SJSA1 (cell line): ENCODE data around the gene KRTAP10-8. TPM values are rescaled to one million over a fixed set of nuclear protein-coding genes. Genes with fewer than 3 reads are reported as not detected.
"Not testable (repeated sequence)": the region's sequence is repeated elsewhere in the genome, so short reads cannot be mapped to it uniquely, and the experiment has no call there.

ENCODE experiments used
- DNase-seq, 2 experiments: peaks; one replicate each; pipeline ENCODE4 v3.0.0-alpha.2; 2015 to 2020; ENCODE audit warnings: low spot score in 2 of 2, low read depth in 1 of 2
- H3K27ac ChIP-seq: fragments of 250-450 bp; sonication (Bioruptor Pico); 2 replicates; pipeline ENCODE4 v1.5.1; 2020; ENCODE audit warnings: mild to moderate bottlenecking, moderate library complexity
- H3K27me3 ChIP-seq: fragments of 250-450 bp; sonication (Bioruptor Pico); replicated peaks from 2 replicates; pipeline ENCODE4 v1.5.1; 2020; ENCODE audit warnings: mild to moderate bottlenecking, moderate library complexity
- H3K36me3 ChIP-seq: fragments of 250-450 bp; sonication (Bioruptor Pico); 2 replicates; pipeline ENCODE4 v1.5.1; 2020; ENCODE audit warnings: mild to moderate bottlenecking
- H3K4me1 ChIP-seq: fragments of 250-450 bp; sonication (Bioruptor Pico); replicated peaks from 2 replicates; pipeline ENCODE4 v1.6.1; 2021; ENCODE audit warnings: mild to moderate bottlenecking
- H3K4me3 ChIP-seq: fragments of 250-450 bp; sonication (Bioruptor Pico); 2 replicates; pipeline ENCODE4 v1.5.1; 2020; ENCODE audit warnings: mild to moderate bottlenecking
- H3K9me3 ChIP-seq: fragments of 250-450 bp; sonication (Bioruptor Pico); replicated peaks from 2 replicates; pipeline ENCODE4 v1.5.1; 2020; ENCODE audit warnings: mild to moderate bottlenecking
- total RNA-seq: library from RNA; depleted of rRNA; stranded (reverse); fragments of >200 nt; shearing (Covaris generic); gene quantifications from 2 replicates; pipeline ENCODE4 v1.2.3, GENCODE V29; 2014

KRTAP10-8 gene
- total RNA-seq, 1 experiment from 2014 or later: not detected

DNA sequence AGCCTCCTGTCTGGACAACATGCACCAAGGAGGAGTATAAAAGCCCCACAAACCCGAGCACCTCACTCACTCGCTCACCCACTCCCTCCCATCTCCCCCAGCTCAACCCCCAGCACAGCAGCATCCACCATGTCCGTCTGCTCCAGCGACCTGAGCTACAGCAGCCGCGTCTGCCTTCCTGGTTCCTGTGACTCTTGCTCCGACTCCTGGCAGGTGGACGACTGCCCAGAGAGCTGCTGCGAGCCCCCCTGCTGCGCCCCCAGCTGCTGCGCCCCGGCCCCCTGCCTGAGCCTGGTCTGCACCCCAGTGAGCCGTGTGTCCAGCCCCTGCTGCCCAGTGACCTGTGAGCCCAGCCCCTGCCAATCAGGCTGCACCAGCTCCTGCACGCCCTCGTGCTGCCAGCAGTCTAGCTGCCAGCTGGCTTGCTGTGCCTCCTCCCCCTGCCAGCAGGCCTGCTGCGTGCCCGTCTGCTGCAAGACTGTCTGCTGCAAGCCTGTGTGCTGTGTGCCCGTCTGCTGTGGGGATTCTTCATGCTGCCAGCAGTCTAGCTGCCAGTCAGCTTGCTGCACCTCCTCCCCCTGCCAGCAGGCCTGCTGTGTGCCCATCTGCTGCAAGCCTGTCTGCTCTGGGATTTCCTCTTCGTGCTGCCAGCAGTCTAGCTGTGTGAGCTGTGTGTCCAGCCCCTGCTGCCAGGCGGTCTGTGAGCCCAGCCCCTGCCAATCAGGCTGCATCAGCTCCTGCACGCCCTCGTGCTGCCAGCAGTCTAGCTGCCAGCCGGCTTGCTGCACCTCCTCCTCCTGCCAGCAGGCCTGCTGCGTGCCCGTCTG lies 38.0 kb upstream of the KRTAP10-8 start, which contains the start of gene KRTAP10-4:
Gene KRTAP10-4 (plus strand): TSS at position 100 of the 827 bp plus-strand sequence. CDS start 30 bp downstream, at position 130.
- not testable (repeated sequence) for H3K4me1 ChIP-seq, H3K27me3 ChIP-seq, DNase-seq, H3K36me3 ChIP-seq, H3K27ac ChIP-seq, H3K4me3 ChIP-seq, H3K9me3 ChIP-seq

DNA sequence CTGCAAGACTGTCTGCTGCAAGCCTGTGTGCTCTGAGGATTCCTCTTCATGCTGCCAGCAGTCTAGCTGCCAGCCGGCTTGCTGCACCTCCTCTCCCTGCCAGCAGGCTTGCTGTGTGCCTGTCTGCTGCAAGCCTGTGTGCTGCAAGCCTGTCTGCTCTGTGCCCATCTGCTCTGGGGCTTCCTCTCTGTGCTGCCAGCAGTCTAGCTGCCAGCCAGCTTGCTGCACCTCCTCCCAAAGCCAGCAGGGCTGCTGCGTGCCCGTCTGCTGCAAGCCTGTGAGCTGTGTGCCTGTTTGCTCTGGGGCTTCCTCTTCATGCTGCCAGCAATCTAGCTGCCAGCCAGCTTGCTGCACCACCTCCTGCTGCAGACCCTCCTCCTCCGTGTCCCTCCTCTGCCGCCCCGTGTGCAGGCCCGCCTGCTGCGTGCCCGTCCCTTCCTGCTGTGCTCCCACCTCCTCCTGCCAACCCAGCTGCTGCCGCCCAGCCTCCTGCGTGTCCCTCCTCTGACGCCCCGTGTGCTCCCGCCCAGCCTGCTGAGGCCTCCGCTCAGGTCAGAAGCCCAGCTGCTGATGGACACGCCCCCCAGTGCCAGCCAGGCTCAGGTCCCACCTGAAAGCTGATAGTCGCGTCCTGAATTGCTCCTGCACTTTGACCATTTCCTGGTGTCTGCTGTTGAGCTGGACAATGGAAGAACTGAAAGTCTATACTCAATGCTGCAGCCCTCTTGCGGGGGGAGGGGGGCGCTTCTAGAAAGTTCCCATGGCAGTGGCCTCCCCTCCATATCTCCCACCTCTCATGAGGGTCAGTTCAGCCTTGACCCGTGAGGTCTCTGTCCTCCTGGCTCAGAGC lies 37.2 kb upstream of the KRTAP10-8 start:
- no peak for DNase-seq
- Histone ChIP-seq H3K4me3 (no peak overlapping the region), H3K9me3 (no peaks in the 10 kb centered on the region), H3K27ac (no peak overlapping the region), H3K36me3 (no peaks in the 10 kb centered on the region), H3K4me1 (no peaks in the 10 kb centered on the region), H3K27me3 (0 out of 2 replicates have a peak, but pooled peaks cover 2% of the 10 kb centered on the region)

DNA sequence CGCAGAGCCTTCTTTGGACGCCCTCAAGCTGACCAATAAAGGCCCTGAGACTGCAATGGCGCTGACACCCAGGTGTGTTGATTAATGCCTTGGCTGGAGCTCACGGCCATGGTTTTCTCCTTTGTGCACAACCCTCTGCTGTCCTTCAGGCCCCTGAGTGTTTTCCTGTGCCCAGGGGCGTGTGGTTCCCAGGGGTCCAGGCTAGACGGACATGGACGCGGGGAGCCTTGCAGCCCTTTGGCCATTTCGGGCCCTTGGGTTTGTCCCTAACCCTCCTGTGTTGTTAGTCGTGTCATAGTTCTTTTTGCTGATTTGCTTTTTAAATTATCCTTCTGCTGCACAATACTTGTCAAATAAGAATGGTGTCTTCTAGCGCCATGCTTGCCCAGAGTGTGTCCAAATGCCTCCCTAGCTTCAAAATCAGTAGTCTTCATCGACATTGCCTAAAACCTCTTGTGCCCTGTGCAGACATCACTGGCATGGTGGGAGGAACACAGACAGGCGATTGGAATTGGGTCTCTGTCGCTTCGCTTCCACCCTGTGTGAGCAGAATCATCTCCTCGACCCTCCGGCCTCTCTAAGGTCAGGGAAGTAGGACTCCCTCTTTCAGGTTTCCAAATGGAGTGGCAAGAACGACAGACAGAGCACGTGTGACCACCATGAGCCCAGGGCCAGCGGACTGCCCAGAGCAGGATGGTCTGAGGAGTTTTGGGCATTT lies 36.4 kb upstream of the KRTAP10-8 start:
- Histone ChIP-seq H3K9me3 (no peaks in the 10 kb centered on the region), H3K4me1 (no peaks in the 10 kb centered on the region), H3K27me3 (0 out of 2 replicates have a peak, but pooled peaks cover 2% of the 10 kb centered on the region), H3K4me3 (no peak overlapping the region), H3K36me3 (no peaks in the 10 kb centered on the region), H3K27ac (no peak overlapping the region)
- DNase-seq: no peak

DNA sequence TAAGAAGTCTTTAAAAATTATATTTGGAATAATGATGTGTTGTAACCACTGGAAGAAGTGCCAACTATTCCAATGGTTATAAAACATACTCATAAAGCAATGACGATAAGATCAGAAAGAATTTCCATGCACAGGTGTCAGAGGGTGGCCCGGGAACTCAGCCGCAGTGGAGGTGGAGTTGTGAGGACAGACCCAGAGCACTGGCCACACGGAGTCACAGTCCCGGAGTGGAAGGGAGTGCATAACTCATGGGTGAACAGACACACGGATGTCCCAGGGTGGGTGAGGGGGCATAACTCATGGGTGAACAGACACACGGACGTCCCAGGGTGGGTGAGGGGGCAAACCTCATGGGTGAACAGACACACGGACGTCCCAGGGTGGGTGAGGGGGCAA lies 35.9 kb upstream of the KRTAP10-8 start:
- DNase-seq: no peak
- H3K36me3 ChIP-seq: no peaks in the 10 kb centered on the region
- H3K4me1 ChIP-seq: no peaks in the 10 kb centered on the region
- no peaks in the 10 kb centered on the region for H3K27me3 ChIP-seq
- H3K9me3 ChIP-seq: no peaks in the 10 kb centered on the region
- no peak overlapping the region for H3K27ac ChIP-seq
- H3K4me3 ChIP-seq: no peak overlapping the region

DNA sequence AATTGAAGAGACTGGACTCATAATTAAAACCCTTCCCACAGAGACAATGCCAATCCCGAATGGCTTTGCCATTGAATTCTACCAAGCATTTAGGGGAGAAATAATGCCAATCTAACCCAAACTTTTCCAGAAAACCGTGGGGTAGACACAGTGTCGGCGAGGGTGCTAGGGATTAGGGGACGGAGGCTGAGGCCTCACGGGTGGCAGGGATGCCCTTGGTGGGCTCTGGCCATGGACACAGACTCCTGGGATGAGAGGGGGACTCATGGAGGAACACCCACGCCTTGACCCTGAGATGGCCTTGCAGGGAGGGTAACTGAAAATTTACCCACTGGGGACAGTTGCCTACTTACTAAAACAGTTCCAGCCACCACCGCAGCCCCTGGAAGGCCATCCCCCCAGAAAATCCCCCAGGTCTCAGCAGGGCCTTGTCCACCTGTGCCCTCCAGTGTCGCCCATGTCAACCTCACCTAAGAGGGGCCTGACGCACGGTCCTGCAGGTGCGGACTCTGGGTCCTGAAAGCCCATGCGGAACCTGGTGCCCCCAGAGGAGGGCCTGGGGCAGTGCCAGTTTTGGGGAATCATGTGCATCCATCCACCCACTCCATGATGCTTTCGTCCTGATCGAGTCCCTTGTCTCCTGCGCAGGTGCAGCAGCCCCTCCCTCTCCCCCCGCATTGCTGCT lies 33.4 kb upstream of the KRTAP10-8 start:
- Histone ChIP-seq H3K36me3 (no peaks in the 10 kb centered on the region), H3K27me3 (no peaks in the 10 kb centered on the region), H3K27ac (no peak overlapping the region), H3K4me3 (no peak overlapping the region), H3K9me3 (no peaks in the 10 kb centered on the region; the same call in 1 of the 2 replicates), H3K4me1 (no peaks in the 10 kb centered on the region)
- no peak for DNase-seq

DNA sequence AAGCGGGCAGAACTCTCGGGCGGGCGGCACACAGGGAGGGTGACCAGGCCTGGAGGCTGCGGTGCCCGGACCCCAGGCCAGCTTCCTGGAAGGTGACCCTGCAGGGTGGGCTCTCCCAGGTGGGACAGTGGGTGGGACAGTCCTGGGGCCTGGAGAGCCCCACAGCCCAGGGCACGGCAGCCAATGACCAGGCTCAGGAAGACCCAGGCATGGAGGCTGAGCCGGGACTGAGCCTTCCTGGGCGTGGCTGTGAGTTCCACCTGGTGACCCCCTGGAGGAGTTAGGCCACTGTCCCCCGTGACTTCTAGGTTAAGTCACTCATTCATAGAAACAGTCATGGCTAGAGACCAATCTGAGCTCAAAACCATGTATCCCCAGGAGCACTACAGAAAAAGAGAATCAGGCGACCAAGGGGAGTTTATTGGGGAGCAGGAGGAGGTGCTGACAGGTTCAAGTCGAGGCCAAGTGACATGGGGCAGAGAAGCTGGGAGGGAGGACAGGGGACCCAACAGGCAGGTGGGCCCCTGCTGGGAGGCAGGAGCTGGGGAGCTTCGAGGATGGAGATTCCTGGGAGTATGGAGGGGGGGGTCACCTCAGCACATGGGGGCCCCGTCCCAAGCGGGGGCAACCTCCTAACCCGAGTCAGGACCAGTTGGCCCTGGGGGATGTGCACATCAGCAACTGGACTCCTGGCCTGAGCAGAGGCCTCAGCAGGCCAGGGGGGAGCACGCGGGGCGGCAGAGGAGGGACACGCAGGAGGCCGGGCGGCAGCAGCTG lies 32.6 kb upstream of the KRTAP10-8 start:
- Histone ChIP-seq H3K36me3 (no peaks in the 10 kb centered on the region), H3K4me3 (no peak overlapping the region), H3K4me1 (no peaks in the 10 kb centered on the region), H3K9me3 (no peaks in the 10 kb centered on the region; the same call in 1 of the 2 replicates), H3K27me3 (0 out of 2 replicates have a peak, but pooled peaks cover under 1% of the 10 kb centered on the region), H3K27ac (no peak overlapping the region)
- DNase-seq: no peak

DNA sequence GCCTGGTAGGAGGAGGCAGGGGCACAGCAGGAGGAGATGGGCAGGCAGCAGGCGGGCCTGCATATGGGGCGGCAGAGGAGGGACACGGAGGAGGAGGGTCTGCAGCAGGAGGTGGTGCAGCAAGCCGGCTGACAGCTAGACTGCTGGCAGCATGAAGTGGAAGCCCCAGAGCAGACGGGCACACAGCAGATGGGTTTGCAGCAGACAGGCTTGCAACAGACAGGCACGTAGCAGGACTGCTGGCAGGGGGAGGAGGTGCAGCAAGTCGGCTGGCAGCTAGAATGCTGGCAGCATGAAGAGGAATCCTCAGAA lies 32.1 kb upstream of the KRTAP10-8 start:
- Histone ChIP-seq H3K36me3 (no peaks in the 10 kb centered on the region), H3K27ac (no peak overlapping the region), H3K9me3 (no peaks in the 10 kb centered on the region; the same call in 1 of the 2 replicates), H3K27me3 (peaks cover 6% of the 10 kb centered on the region; the same call in 1 of the 2 replicates), H3K4me1 (no peaks in the 10 kb centered on the region), H3K4me3 (no peak overlapping the region)
- DNase-seq: no peak

DNA sequence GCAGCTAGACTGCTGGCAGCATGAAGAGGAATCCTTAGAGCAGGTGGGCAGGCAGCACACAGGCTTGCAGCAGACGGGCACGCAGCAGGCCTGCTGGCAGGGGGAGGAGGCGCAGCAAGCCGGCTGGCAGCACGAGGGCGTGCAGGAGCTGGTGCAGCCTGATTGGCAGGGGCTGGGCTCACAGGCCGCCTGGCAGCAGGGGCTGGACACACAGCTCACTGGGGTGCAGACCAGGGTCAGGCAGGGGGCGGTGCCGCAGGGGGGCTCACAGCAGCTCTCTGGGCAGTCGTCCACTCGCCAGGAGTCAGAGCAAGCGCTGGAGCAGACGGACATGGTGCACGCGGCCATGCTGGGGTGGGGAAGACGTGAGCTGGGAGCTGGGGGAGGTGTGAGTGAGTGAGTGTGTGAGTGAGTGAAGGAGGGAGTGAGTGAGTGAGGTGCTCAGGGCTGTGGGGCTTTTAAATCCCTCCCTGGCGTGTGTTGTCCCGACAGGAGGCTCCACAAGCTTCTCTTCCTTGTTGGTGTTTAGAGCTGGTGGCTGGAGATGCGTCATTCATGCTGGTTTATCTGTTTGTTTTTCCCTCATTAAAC lies 31.6 kb upstream of the KRTAP10-8 start, which contains the start of gene KRTAP10-5:
Gene KRTAP10-5 (minus strand): TSS at position 374 of the 591 bp plus-strand sequence. CDS start 26 bp downstream, at position 348.
- not testable (repeated sequence) for DNase-seq, H3K27ac ChIP-seq

DNA sequence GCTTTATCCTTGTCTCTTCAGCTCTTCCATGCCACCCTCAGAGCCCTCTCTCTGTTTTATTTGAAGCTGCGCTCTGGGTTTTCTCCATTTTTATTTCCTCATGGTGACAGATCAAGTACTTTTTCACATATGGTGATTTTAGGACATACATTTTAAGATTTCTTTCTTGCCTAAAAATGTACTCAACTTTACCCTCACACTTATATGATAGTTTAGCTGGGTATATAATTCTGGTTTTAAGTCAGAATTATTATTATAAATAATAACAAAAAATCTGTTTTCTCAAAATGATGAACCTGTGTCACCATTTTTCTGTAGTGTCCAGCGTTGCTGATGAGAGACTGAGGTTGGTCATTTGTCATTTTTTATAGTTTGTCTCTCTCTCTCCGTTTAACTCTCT lies 30.7 kb upstream of the KRTAP10-8 start:
- Histone ChIP-seq H3K4me1 (no peaks in the 10 kb centered on the region), H3K36me3 (no peaks in the 10 kb centered on the region), H3K27ac (no peak overlapping the region), H3K27me3 (peaks cover 8% of the 10 kb centered on the region; the same call in 1 of the 2 replicates), H3K4me3 (no peak overlapping the region), H3K9me3 (no peaks in the 10 kb centered on the region; the same call in 1 of the 2 replicates)
- no peak for DNase-seq

More for the DNA sequence above, 31.6 kb upstream of the KRTAP10-8 start, which contains the start of gene KRTAP10-5:
- not testable (repeated sequence) for H3K4me3 ChIP-seq, H3K27me3 ChIP-seq, H3K9me3 ChIP-seq, H3K4me1 ChIP-seq, H3K36me3 ChIP-seq

DNA sequence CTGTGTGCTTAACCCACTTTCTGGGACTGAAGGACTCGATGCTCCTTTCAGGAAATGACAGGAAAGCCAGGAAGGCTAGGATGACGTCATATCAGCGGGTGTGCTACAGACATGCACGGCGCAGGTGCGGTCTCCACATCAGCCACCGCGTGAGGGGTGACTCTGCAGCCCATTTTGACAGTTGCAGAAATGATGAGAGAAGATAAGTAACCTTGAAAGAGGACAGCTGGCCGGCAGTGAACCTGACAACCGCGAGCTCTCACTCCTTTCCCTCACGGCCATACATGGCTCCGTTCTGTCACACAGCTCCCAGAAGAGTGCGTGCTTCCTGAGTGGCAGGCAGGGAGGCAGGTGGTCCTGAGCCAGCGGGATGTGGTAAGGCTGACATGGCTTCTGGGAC lies 29.8 kb upstream of the KRTAP10-8 start:
- peaks cover 8% of the 10 kb centered on the region; the same call in 1 of the 2 replicates for H3K27me3 ChIP-seq
- no peaks in the 10 kb centered on the region for H3K4me1 ChIP-seq
- H3K36me3 ChIP-seq: no peaks in the 10 kb centered on the region
- no peak overlapping the region for H3K4me3 ChIP-seq
- no peaks in the 10 kb centered on the region; the same call in 1 of the 2 replicates for H3K9me3 ChIP-seq
- no peak overlapping the region for H3K27ac ChIP-seq
- DNase-seq: no peak

DNA sequence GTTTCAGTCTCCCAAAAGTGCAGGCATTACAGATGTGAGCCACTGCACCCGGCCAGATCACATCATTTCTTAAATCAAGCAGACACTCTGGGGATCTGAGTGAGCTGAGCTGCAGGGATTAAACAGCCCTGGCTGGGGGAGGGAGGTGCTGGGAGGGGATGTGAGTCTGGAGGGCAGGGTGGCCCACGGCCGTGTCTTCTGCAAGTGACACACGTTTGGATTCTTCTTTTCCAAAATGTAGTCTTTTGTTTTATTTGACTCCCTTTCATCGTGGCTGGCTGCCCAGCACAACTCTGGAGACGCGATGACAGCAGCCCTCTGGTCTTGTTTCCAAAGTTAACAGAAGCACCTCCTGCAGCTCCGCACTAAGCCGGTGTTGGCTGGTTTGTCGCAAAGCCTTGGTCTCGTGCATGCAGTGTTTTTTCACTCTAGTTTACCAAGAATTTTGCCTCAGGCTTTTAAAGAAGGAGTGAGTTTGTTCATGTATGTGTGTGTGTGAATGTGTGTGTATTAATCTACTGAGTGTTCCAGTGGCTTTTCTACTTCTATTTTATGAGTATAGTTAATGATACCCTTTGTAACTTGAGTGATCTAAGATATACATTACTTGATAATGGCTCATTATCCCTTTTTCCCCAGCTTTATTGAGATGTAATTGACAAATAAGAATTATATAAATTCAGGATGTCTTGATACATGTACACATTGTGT lies 28.6 kb upstream of the KRTAP10-8 start:
- Histone ChIP-seq H3K4me3 (no peak overlapping the region), H3K9me3 (no peaks in the 10 kb centered on the region; the same call in 1 of the 2 replicates), H3K27me3 (peaks cover 8% of the 10 kb centered on the region; the same call in 1 of the 2 replicates), H3K36me3 (no peaks in the 10 kb centered on the region), H3K4me1 (no peaks in the 10 kb centered on the region), H3K27ac (no peak overlapping the region)
- DNase-seq: no peak
